T-helper 9 cell (primary cell): ENCODE results near the gene AQP5.
A peak's percentile ranks its signal among the peaks of the same experiment; 100 is the strongest.

Experiments
- DNase-seq: peaks from one replicate; pipeline ENCODE4 v3.0.0-alpha.2; 2020

AQP5 gene

GRCh38 chr12:49932533-49933130 lies 29.0 kb upstream of the AQP5 start:
- no peak for DNase-seq

GRCh38 chr12:49933796-49934195 lies 27.9 kb upstream of the AQP5 start:
- no peak for DNase-seq

- no peak for DNase-seq
These were observed 27.2 kb upstream of the AQP5 start for GRCh38 chr12:49934505-49934904.

GRCh38 chr12:49936925-49937324 lies 24.7 kb upstream of the AQP5 start:
- no peak for DNase-seq

- DNase-seq: no peak
These were observed 23.9 kb upstream of the AQP5 start for GRCh38 chr12:49937639-49938300.

GRCh38 chr12:49939307-49939706 lies 22.4 kb upstream of the AQP5 start:
- no peak for DNase-seq

- DNase-seq: no peak
These were observed 22.0 kb upstream of the AQP5 start for GRCh38 chr12:49939707-49940106.

GRCh38 chr12:49941556-49942511 lies 19.8 kb upstream of the AQP5 start:
- DNase-seq: no peak

- no peak for DNase-seq
These were observed 19.2 kb upstream of the AQP5 start for GRCh38 chr12:49942512-49942893.

- DNase-seq: no peak
These were observed 18.6 kb upstream of the AQP5 start for GRCh38 chr12:49942921-49943624.

- no peak for DNase-seq
These were observed 18.1 kb upstream of the AQP5 start for GRCh38 chr12:49943625-49943960.

- DNase-seq: no peak
These were observed 17.6 kb upstream of the AQP5 start for GRCh38 chr12:49944046-49944445.

GRCh38 chr12:49944718-49945117 lies 17.0 kb upstream of the AQP5 start:
- no peak for DNase-seq

- DNase-seq: peak; percentile 76
These were observed 16.1 kb upstream of the AQP5 start for GRCh38 chr12:49945394-49946080.

- no peak for DNase-seq
These were observed 15.6 kb upstream of the AQP5 start for GRCh38 chr12:49946086-49946485.

GRCh38 chr12:49946497-49946896 lies 15.2 kb upstream of the AQP5 start:
- no peak for DNase-seq

GRCh38 chr12:49947593-49948226 lies 14.0 kb upstream of the AQP5 start:
- no peak for DNase-seq

GRCh38 chr12:49948866-49949845 lies 12.5 kb upstream of the AQP5 start:
- no peak for DNase-seq

GRCh38 chr12:49949866-49950265 lies 11.8 kb upstream of the AQP5 start:
- DNase-seq: no peak
